Measurements from ENCODE around the gene PRLH.
"Not testable (repeated sequence)": the region's sequence is repeated elsewhere in the genome, so short reads cannot be mapped to it uniquely, and the experiment has no call there.

PRLH gene

GRCh38 chr2:237581751-237582746 lies 15.7 kb downstream of the PRLH start:
- DNase-seq (ENCODE audit: low read depth, low spot score): no peak

- DNase-seq (ENCODE audit: low read depth, low spot score): no peak
These were observed 17.3 kb downstream of the PRLH start for GRCh38 chr2:237583385-237584295.

GRCh38 chr2:237585590-237586221 lies 19.3 kb downstream of the PRLH start:
- DNase-seq (ENCODE audit: low read depth, low spot score): no peak

- no peak for DNase-seq (ENCODE audit: low read depth, low spot score)
These were observed 21.8 kb downstream of the PRLH start for GRCh38 chr2:237588044-237588696.

GRCh38 chr2:237590272-237591140 lies 24.1 kb downstream of the PRLH start, which contains the start of gene RAB17:
TSS of gene RAB17 (minus strand) at chr2:237590734. CDS start at chr2:237586154, 4,580 bp downstream.
- DNase-seq (ENCODE audit: low read depth, low spot score): no peak

GRCh38 chr2:237591141-237591881 lies 24.9 kb downstream of the PRLH start:
- DNase-seq (ENCODE audit: low read depth, low spot score): no peak

- no peak for DNase-seq (ENCODE audit: low read depth, low spot score)
These were observed 26.1 kb downstream of the PRLH start for GRCh38 chr2:237592425-237592980.

GRCh38 chr2:237593036-237593435 lies 26.7 kb downstream of the PRLH start:
- no peak for DNase-seq (ENCODE audit: low read depth, low spot score)

- no peak for DNase-seq (ENCODE audit: low read depth, low spot score)
These were observed 27.4 kb downstream of the PRLH start for GRCh38 chr2:237593596-237594320.

- no peak for DNase-seq (ENCODE audit: low read depth, low spot score)
These were observed 28.1 kb downstream of the PRLH start for GRCh38 chr2:237594514-237594871.

GRCh38 chr2:237595829-237596519 lies 29.6 kb downstream of the PRLH start:
- not testable (repeated sequence) for DNase-seq (ENCODE audit: low read depth, low spot score)

GRCh38 chr2:237596520-237597195 lies 30.3 kb downstream of the PRLH start:
- DNase-seq (ENCODE audit: low read depth, low spot score): no peak

GRCh38 chr2:237597196-237598145 lies 31.1 kb downstream of the PRLH start:
- no peak for DNase-seq (ENCODE audit: low read depth, low spot score)

GRCh38 chr2:237598468-237599208 lies 32.3 kb downstream of the PRLH start:
- no peak for DNase-seq (ENCODE audit: low read depth, low spot score)

GRCh38 chr2:237599465-237600110 lies 33.2 kb downstream of the PRLH start:
- DNase-seq (ENCODE audit: low read depth, low spot score): no peak
